Smooth muscle cell (in vitro differentiated cells): ENCODE measurements around the gene CNBD2. TPM values are rescaled to one million over a fixed set of nuclear protein-coding genes. Genes with fewer than 3 reads are reported as not detected.

Source experiments
- DNase-seq: peaks from one replicate; lab custom pipeline; 2025; ENCODE audit not compliant: unreplicated experiment; lab: John Stamatoyannopoulos, UW
- H2AFZ ChIP-seq: fragments of 200-600 bp; sonication (generic); 2 replicates; pipeline ENCODE4 v1.6.0; 2016; ENCODE audit warnings: antibody characterized with exemption, low read depth, mild to moderate bottlenecking
- H3F3A ChIP-seq: fragments of 200-600 bp; sonication (generic); 2 replicates; pipeline ENCODE4 v1.6.0; 2017; ENCODE audit warnings: antibody characterized with exemption, low read depth
- H3K27ac ChIP-seq: fragments of 200-600 bp; sonication (generic); 2 replicates; pipeline ENCODE4 v1.5.1; 2016; ENCODE audit warnings: low read depth, mild to moderate bottlenecking
- H3K27me3 ChIP-seq: fragments of 200-600 bp; sonication (generic); 2 replicates; pipeline ENCODE4 v1.6.1; 2016; ENCODE audit warnings: low read depth, mild to moderate bottlenecking
- H3K36me3 ChIP-seq: fragments of 200-600 bp; sonication (generic); 2 replicates; pipeline ENCODE4 v1.5.1; 2016; ENCODE audit warnings: low read depth
- H3K4me1 ChIP-seq: fragments of 200-600 bp; sonication (generic); 2 replicates; pipeline ENCODE4 v1.5.1; 2016; ENCODE audit warnings: low read depth
- H3K4me2 ChIP-seq: fragments of 200-600 bp; sonication (generic); 2 replicates; pipeline ENCODE4 v1.6.0; 2016; ENCODE audit warnings: mild to moderate bottlenecking
- H3K4me3 ChIP-seq: fragments of 200-600 bp; sonication (generic); 2 replicates; pipeline ENCODE4 v1.5.1; 2016; ENCODE audit warnings: mild to moderate bottlenecking
- H3K79me2 ChIP-seq: fragments of 200-600 bp; sonication (generic); 2 replicates; pipeline ENCODE4 v1.6.0; 2016; ENCODE audit warnings: low read depth, mild to moderate bottlenecking
- H3K9ac ChIP-seq: fragments of 200-600 bp; sonication (generic); 2 replicates; pipeline ENCODE4 v1.6.0; 2016; ENCODE audit warnings: low read depth
- H3K9me3 ChIP-seq: fragments of 200-600 bp; sonication (generic); replicated peaks from 2 replicates; pipeline ENCODE4 v1.5.1; 2016; ENCODE audit warnings: low read depth
- H4K20me1 ChIP-seq: fragments of 200-600 bp; sonication (generic); 2 replicates; pipeline ENCODE4 v1.6.0; 2016; ENCODE audit warnings: low read depth
- WGBS: methylation state at CpG from one replicate; pipeline ENCODE4 v1.1.7; 2016; ENCODE audit warnings: low lambda C conversion rate; 5-methylcytosine and 5-hydroxymethylcytosine counted together
- polyA plus RNA-seq: library from polyadenylated mRNA; unstranded; fragments of >200 nt; fragmentation: Nextera tagmentation; extraction: Ambion mirVana; gene quantifications from 2 replicates; pipeline ENCODE4 v1.2.1, GENCODE V29; 2016
- total RNA-seq: library from RNA; depleted of rRNA; stranded (reverse); fragments of >200 nt; gene quantifications from 2 replicates; pipeline ENCODE4 v1.2.3, GENCODE V29; 2014
- TF ChIP-seq, protein P1 (sequence below): fragments of 200-600 bp; sonication (generic); IDR thresholded peaks from 2 replicates; pipeline ENCODE4 v1.5.1; 2017; ENCODE audit warnings: borderline replicate concordance, mild to moderate bottlenecking, antibody characterized with exemption; ENCODE audit not compliant: insufficient read depth, poor library complexity, severe bottlenecking

Gene CNBD2
- total and polyA plus RNA-seq, 2 experiments from 2014 or later = 2.8 to 10.2 TPM

DNA sequence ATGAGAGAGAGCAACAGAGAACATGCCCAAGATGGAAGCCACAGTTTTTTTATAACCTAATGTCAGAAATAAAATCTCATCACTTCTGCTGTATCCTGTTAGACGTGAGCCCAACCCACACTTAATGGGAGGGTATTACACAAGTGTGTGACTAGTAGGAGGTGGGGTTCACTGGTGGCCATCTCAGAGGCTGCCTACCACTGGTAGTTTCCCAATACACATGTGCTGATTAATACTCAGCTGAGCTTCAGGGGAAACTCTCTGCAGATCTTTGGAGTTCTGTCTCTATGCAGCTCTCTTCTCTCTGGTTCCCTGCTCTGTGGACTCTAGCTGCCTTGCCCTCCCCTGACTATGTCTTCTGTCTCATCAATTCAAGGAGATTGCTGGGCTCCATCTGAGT lies 35.7 kb downstream of the CNBD2 start:
- no peaks in the 10 kb centered on the region for H3K79me2 ChIP-seq
- no peaks in the 10 kb centered on the region for H3F3A ChIP-seq
- H3K9ac ChIP-seq = no peak overlapping the region
- H4K20me1 ChIP-seq = no peaks in the 10 kb centered on the region
- H3K27me3 ChIP-seq = no peaks in the 10 kb centered on the region
- H3K4me1 ChIP-seq = no peaks in the 10 kb centered on the region
- no peak overlapping the region for H3K4me2 ChIP-seq
- TF ChIP-seq, protein P1, sequence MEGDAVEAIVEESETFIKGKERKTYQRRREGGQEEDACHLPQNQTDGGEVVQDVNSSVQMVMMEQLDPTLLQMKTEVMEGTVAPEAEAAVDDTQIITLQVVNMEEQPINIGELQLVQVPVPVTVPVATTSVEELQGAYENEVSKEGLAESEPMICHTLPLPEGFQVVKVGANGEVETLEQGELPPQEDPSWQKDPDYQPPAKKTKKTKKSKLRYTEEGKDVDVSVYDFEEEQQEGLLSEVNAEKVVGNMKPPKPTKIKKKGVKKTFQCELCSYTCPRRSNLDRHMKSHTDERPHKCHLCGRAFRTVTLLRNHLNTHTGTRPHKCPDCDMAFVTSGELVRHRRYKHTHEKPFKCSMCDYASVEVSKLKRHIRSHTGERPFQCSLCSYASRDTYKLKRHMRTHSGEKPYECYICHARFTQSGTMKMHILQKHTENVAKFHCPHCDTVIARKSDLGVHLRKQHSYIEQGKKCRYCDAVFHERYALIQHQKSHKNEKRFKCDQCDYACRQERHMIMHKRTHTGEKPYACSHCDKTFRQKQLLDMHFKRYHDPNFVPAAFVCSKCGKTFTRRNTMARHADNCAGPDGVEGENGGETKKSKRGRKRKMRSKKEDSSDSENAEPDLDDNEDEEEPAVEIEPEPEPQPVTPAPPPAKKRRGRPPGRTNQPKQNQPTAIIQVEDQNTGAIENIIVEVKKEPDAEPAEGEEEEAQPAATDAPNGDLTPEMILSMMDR = no peak
- H3K36me3 ChIP-seq = no peaks in the 10 kb centered on the region
- 81% methylated on average over 1 of the region's 1 CpG for WGBS
- no peak overlapping the region for H2AFZ ChIP-seq
- no peak for DNase-seq
- no peak overlapping the region for H3K4me3 ChIP-seq
- H3K27ac ChIP-seq = no peak overlapping the region
- H3K9me3 ChIP-seq = no peaks in the 10 kb centered on the region

DNA sequence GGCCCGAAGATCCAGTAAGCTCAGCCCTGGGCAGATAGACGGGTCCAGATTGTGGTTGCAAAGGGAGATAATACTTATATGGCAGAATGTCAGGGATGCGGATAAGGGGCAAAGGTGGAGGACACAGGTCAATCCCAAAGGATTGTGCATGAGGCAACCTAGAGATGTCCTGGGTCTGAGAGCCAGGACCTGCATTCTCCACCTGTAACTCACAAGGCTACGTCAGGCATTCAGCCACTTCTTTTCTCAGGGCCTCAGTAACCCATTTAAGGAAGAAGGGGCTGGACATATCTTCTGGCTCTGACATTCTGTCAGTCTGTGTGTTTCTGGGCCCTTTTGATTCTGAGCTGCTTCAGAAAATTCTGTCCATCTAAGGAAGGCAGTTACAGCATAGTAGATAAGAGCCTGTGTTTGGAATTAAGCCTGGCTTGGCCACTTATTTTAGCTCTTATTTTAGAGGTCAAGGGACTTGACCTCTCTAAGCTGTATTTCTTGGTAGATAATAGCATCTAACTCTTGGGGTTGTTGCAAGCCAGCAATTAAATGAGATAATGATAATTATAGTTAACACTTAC lies 40.2 kb downstream of the CNBD2 start:
- TF ChIP-seq, protein P1 = no peak
- DNase-seq = no peak
- H3K27ac ChIP-seq = no peak overlapping the region
- no peaks in the 10 kb centered on the region for H3F3A ChIP-seq
- H3K4me2 ChIP-seq = no peak overlapping the region
- no peak overlapping the region for H3K9ac ChIP-seq
- H3K9me3 ChIP-seq = no peaks in the 10 kb centered on the region
- no peak overlapping the region for H3K4me3 ChIP-seq
- no peaks in the 10 kb centered on the region for H4K20me1 ChIP-seq
- H3K4me1 ChIP-seq = no peaks in the 10 kb centered on the region
- no peaks in the 10 kb centered on the region for H3K27me3 ChIP-seq
- H3K36me3 ChIP-seq = no peaks in the 10 kb centered on the region
- H3K79me2 ChIP-seq = no peaks in the 10 kb centered on the region
- 91% methylated on average over 4 of the region's 4 CpGs for WGBS
- H2AFZ ChIP-seq = no peak overlapping the region

DNA sequence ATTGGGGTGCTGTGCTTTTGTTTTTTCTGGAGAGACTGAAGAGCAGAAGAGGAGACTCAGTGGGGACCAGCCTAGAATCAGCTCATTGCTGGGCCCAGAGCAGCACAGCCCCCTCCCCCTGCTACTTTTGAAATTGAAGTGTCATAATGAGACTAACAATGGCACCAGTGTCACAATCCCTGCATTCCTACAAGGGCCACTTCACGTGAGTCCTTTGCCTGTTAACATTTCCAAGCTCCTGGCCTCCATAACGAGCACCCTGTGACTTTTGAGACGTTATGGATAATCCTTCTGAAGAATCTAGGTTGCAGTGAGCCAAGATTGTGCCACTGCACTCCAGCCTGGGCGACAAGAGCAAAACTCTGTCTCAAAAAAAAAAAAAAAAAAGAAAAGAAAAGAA lies 41.7 kb downstream of the CNBD2 start:
- Histone ChIP-seq H3F3A (no peaks in the 10 kb centered on the region), H3K4me2 (no peak overlapping the region), H3K27me3 (no peaks in the 10 kb centered on the region), H2AFZ (no peak overlapping the region), H3K27ac (no peak overlapping the region), H3K4me3 (no peak overlapping the region), H3K4me1 (no peaks in the 10 kb centered on the region), H4K20me1 (no peaks in the 10 kb centered on the region), H3K79me2 (no peaks in the 10 kb centered on the region), H3K9me3 (no peaks in the 10 kb centered on the region), H3K9ac (no peak overlapping the region), H3K36me3 (no peaks in the 10 kb centered on the region)
- TF ChIP-seq, protein P1 = no peak
- WGBS = 70% methylated on average over 4 of the region's 4 CpGs
- DNase-seq = no peak

DNA sequence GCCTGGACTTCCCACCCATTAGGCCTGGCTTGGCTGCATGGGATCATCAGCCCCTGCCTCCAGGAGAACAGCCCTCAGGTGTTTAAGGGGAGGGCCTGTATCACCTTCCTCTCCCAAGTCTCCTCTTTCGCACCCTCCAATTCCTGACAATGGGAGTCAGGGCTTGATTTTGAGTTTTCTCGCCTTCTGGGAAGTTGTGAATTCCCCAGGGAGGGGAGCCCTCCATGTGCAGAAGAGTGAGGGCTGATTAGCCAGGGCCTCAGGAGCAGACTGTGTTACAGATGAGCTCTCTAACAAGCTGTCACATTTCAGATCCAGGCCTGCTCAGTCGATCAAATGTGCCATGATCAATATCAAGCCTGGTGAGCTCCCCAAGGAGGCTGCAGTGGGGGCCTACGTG lies 42.4 kb downstream of the CNBD2 start:
- Histone ChIP-seq H3K4me2 (no peak overlapping the region), H3K79me2 (no peaks in the 10 kb centered on the region), H4K20me1 (no peaks in the 10 kb centered on the region), H3K27ac (no peak overlapping the region), H2AFZ (no peak overlapping the region), H3F3A (no peaks in the 10 kb centered on the region), H3K9ac (no peak overlapping the region), H3K36me3 (no peaks in the 10 kb centered on the region), H3K9me3 (no peaks in the 10 kb centered on the region), H3K27me3 (no peaks in the 10 kb centered on the region), H3K4me1 (no peaks in the 10 kb centered on the region), H3K4me3 (no peak overlapping the region)
- DNase-seq = no peak
- TF ChIP-seq, protein P1 = no peak
- 93% methylated on average over 4 of the region's 4 CpGs for WGBS
